Activated naive CD8-positive, alpha-beta T cell treated with anti-CD3 and anti-CD28 coated beads, Interleukin-2, amount 50 U/mL, for 24 hours (primary cell): ENCODE measurements around the gene PROM1.

Experiments used
- ATAC-seq: fragments of 150-1000 bp; cut with Tn5 transposase; one replicate; pipeline ENCODE4 v1.10.0; 2021
- DNase-seq: peaks from one replicate; pipeline ENCODE4 v3.0.0; 2021
- H3K27ac Mint-ChIP-seq: one replicate; pipeline ENCODE4 v1.8.0; 2021; ENCODE audit warnings: mild to moderate bottlenecking, mixed read lengths
- H3K27me3 Mint-ChIP-seq: one replicate; pipeline ENCODE4 v1.8.0; 2021; ENCODE audit warnings: mixed read lengths
- H3K36me3 Mint-ChIP-seq: one replicate; pipeline ENCODE4 v1.8.0; 2021; ENCODE audit warnings: low read depth, mixed read lengths
- H3K4me1 Mint-ChIP-seq: one replicate; pipeline ENCODE4 v1.8.0; 2021; ENCODE audit warnings: mixed read lengths
- H3K4me3 Mint-ChIP-seq: one replicate; pipeline ENCODE4 v1.8.0; 2021; ENCODE audit warnings: mild to moderate bottlenecking, moderate library complexity, mixed read lengths
- H3K9me3 Mint-ChIP-seq: one replicate; pipeline ENCODE4 v1.8.0; 2021; ENCODE audit warnings: mixed read lengths

The PROM1 gene

DNA sequence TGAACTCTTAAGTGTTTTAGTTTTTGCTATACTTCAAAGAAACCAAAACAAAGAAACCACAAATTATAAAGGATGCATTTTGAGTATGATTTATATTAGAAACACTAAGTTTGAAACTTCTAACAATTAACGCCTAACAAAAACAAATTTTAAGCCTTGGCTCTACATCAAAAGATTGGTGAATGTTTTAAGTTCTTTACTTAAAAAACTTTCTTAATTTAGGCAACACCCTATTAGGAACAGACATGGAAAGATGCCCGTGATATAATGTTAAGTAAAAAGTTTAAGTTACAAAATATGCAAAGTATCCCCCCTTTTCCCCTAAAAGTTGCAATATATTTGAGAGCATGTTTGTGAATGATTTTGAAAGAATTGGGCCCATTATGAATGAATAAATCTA lies 21.2 kb downstream of the PROM1 start:
- no peak for ATAC-seq
- Mint-ChIP-seq H3K4me3 (no peak overlapping the region), H3K4me1 (peaks cover 8% of the 10 kb centered on the region), H3K27ac (no peak overlapping the region), H3K36me3 (peaks cover 3% of the 10 kb centered on the region), H3K27me3 (peaks cover 12% of the 10 kb centered on the region), H3K9me3 (peaks cover 6% of the 10 kb centered on the region)
- no peak for DNase-seq

GRCh38 chr4:16056681-16057385 lies 27.0 kb downstream of the PROM1 start:
- Mint-ChIP-seq H3K4me3 (no peak overlapping the region), H3K27ac (no peak overlapping the region), H3K9me3 (no peaks in the 10 kb centered on the region), H3K4me1 (no peaks in the 10 kb centered on the region), H3K36me3 (no peaks in the 10 kb centered on the region), H3K27me3 (peaks cover 37% of the 10 kb centered on the region)
- DNase-seq = no peak
- no peak for ATAC-seq

- ATAC-seq = no peak
- Mint-ChIP-seq H3K4me1 (no peaks in the 10 kb centered on the region), H3K36me3 (no peaks in the 10 kb centered on the region), H3K27me3 (peaks cover 39% of the 10 kb centered on the region), H3K9me3 (no peaks in the 10 kb centered on the region), H3K4me3 (no peak overlapping the region), H3K27ac (no peak overlapping the region)
- DNase-seq = no peak
These were observed 27.9 kb downstream of the PROM1 start for GRCh38 chr4:16055873-16056272.

DNA sequence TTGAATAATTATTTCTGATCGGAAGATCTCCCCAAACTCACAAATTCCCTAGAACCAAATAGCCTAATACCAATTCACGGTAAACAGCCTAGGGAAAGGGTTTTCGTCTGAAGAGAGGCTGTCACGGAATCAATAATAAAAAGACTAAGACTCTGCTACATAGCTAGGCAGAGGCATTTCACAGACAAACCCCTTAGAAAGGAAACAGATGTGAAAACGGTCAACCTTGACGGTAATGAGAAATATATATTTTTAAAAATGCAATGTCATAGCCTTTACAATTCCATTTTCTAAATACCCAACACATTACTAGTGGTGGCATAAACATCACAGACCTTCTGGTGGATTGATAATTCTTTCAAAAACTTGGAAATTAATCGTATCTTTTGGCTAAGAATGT lies 28.4 kb downstream of the PROM1 start:
- no peaks in the 10 kb centered on the region for H3K9me3 Mint-ChIP-seq
- ATAC-seq (no peak), DNase-seq (no peak)
- H3K4me3 Mint-ChIP-seq = no peak overlapping the region
- H3K36me3 Mint-ChIP-seq = no peaks in the 10 kb centered on the region
- peaks cover 41% of the 10 kb centered on the region for H3K27me3 Mint-ChIP-seq
- no peaks in the 10 kb centered on the region for H3K4me1 Mint-ChIP-seq
- no peak overlapping the region for H3K27ac Mint-ChIP-seq

DNA sequence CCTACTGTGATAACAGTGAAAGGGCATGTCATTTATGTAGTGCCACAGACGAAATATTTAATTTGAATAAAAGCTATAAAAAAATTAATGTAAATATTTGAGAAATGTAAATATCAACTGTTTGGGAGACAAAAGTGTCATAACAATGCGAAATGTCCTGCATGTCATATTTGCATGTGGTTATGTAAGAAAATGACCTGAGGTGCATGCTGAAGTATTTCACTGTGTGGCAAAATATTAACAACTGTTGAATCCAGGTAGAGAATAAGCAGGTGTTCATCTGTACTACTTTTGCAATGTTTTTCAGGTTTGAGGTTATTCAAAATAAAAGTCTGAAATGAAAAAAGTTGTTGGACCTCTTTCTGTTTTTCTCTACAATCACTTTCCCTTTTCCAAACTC lies 30.9 kb downstream of the PROM1 start:
- H3K4me3 Mint-ChIP-seq = no peak overlapping the region
- H3K27ac Mint-ChIP-seq = no peak overlapping the region
- DNase-seq (no peak), ATAC-seq (no peak)
- no peaks in the 10 kb centered on the region for H3K9me3 Mint-ChIP-seq
- H3K27me3 Mint-ChIP-seq = peaks cover 39% of the 10 kb centered on the region
- no peaks in the 10 kb centered on the region for H3K4me1 Mint-ChIP-seq
- H3K36me3 Mint-ChIP-seq = no peaks in the 10 kb centered on the region

DNA sequence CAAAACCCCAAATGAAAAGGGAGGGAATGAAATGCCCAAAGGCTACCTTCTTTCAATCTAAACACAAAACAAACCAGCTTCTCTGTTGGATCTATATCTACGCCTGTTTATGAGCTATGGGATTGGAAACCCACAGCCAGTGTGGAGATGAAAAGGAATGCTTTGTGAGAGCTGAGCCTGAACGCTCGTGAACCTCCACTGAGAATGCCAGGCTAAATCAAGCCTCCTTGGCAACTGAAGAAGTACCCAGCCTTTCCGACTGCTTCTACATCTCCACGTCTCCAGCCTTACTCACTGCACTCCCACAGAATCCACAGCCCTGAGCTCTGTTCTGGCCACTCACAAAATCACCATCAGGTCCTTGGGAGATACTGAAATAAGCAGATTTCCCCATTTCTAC lies 31.8 kb downstream of the PROM1 start:
- H3K27me3 Mint-ChIP-seq = peaks cover 30% of the 10 kb centered on the region
- H3K4me3 Mint-ChIP-seq = no peak overlapping the region
- no peaks in the 10 kb centered on the region for H3K9me3 Mint-ChIP-seq
- H3K4me1 Mint-ChIP-seq = no peaks in the 10 kb centered on the region
- H3K36me3 Mint-ChIP-seq = no peaks in the 10 kb centered on the region
- no peak for ATAC-seq
- DNase-seq = no peak
- H3K27ac Mint-ChIP-seq = no peak overlapping the region

- ATAC-seq (no peak), DNase-seq (no peak)
- Mint-ChIP-seq H3K36me3 (no peaks in the 10 kb centered on the region), H3K27ac (no peak overlapping the region), H3K9me3 (no peaks in the 10 kb centered on the region), H3K4me1 (no peaks in the 10 kb centered on the region), H3K4me3 (no peak overlapping the region), H3K27me3 (peaks cover 23% of the 10 kb centered on the region)
These were observed 32.7 kb downstream of the PROM1 start for GRCh38 chr4:16051132-16051531.

- Mint-ChIP-seq H3K4me1 (no peaks in the 10 kb centered on the region), H3K9me3 (no peaks in the 10 kb centered on the region), H3K36me3 (no peaks in the 10 kb centered on the region), H3K27ac (no peak overlapping the region), H3K27me3 (peaks cover 18% of the 10 kb centered on the region), H3K4me3 (no peak overlapping the region)
- no peak for ATAC-seq
- no peak for DNase-seq
These were observed 33.2 kb downstream of the PROM1 start for GRCh38 chr4:16050669-16051068.

DNA sequence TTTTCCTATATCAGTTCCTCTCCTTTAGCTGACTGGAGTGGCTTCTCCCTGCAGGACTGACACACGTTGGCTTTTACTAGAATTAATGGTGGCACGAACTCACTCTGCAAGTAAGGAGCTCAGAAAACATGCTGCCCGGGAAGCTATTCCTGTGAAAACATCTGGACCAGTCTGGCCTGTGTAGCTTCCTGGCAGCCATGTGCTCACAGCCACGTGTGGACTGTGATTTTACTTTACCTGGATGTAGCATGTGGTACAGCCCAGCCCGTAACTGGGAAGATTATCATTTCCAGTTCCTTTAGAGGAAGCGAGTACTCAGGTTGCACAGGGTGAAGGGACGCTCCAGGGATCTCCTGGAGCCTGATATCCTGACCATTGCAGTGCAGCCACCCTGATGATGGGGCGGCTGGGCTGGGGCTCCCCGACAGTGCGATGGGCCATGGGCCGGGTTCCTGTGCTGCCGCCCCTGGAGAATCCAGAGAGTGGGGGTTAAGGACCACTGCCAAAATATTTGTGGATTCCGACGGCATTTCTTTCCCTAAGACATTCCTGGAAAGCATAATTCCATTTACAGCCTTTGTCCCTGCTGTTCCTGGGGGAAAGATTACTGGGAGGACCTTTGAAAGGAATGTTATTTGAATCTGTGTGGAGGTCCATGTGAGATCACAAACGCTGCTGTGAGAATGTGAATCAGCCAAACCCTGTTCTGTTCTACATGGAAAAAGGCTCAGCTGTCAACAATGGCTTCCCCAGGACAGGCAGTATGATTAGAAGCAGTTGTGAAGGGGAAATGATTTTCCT lies 35.0 kb downstream of the PROM1 start:
- Mint-ChIP-seq H3K27ac (no peak overlapping the region), H3K27me3 (peaks cover 4% of the 10 kb centered on the region), H3K9me3 (no peaks in the 10 kb centered on the region), H3K36me3 (no peaks in the 10 kb centered on the region), H3K4me1 (no peaks in the 10 kb centered on the region), H3K4me3 (no peak overlapping the region)
- DNase-seq = no peak
- ATAC-seq = no peak

- no peaks in the 10 kb centered on the region for H3K4me1 Mint-ChIP-seq
- no peaks in the 10 kb centered on the region for H3K9me3 Mint-ChIP-seq
- no peak for DNase-seq
- peaks cover under 1% of the 10 kb centered on the region for H3K27me3 Mint-ChIP-seq
- no peak for ATAC-seq
- H3K36me3 Mint-ChIP-seq = no peaks in the 10 kb centered on the region
- H3K4me3 Mint-ChIP-seq = no peak overlapping the region
- no peak overlapping the region for H3K27ac Mint-ChIP-seq
These were observed 38.1 kb downstream of the PROM1 start for GRCh38 chr4:16045687-16046086.

- Mint-ChIP-seq H3K4me3 (no peak overlapping the region), H3K9me3 (no peaks in the 10 kb centered on the region), H3K27me3 (no peaks in the 10 kb centered on the region), H3K36me3 (no peaks in the 10 kb centered on the region), H3K4me1 (no peaks in the 10 kb centered on the region), H3K27ac (no peak overlapping the region)
- DNase-seq (no peak), ATAC-seq (no peak)
These were observed 40.0 kb downstream of the PROM1 start for GRCh38 chr4:16043642-16044498.

DNA sequence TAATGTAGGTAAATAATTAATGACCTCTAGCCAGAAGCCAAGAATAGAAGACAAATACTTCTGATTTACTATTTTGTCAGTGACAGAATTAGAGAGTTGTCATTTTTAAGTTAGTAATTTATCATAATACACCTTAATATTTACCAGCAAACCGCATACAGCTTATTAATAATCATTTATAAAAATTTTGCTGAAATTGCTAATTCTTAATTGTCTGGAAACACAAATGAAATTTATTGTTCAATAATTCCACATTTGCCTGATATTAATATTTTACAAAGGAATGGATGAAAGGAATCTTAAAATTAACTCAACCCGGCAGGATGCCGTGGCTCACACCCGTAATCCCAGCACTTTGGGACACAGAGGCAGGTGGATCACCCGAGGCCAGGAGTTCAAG lies 44.7 kb downstream of the PROM1 start:
- no peak overlapping the region for H3K27ac Mint-ChIP-seq
- H3K4me3 Mint-ChIP-seq = no peak overlapping the region
- ATAC-seq (no peak), DNase-seq (no peak)
- no peaks in the 10 kb centered on the region for H3K27me3 Mint-ChIP-seq
- H3K4me1 Mint-ChIP-seq = no peaks in the 10 kb centered on the region
- no peaks in the 10 kb centered on the region for H3K9me3 Mint-ChIP-seq
- H3K36me3 Mint-ChIP-seq = no peaks in the 10 kb centered on the region

DNA sequence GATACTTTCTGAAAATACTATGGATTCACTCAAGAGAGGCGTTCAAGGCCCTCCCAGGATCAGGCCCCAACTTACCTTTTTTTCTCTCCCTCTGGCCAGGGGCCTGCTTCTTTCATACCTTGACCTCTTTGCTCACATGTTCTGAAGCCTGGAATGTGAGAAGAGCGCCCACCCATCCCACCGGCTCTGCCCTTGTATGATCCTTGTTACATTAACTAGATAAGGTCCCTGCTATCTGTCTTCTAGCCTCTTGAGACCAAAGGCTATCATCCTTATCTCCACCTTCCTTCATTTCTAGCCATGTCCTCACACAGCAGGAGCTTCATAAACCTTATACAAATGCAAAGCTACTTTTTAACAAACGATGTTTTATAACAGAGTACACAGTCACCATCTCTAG lies 45.9 kb downstream of the PROM1 start:
- ATAC-seq (no peak), DNase-seq (no peak)
- Mint-ChIP-seq H3K27ac (no peak overlapping the region), H3K4me1 (no peaks in the 10 kb centered on the region), H3K9me3 (no peaks in the 10 kb centered on the region), H3K4me3 (no peak overlapping the region), H3K27me3 (no peaks in the 10 kb centered on the region), H3K36me3 (no peaks in the 10 kb centered on the region)

DNA sequence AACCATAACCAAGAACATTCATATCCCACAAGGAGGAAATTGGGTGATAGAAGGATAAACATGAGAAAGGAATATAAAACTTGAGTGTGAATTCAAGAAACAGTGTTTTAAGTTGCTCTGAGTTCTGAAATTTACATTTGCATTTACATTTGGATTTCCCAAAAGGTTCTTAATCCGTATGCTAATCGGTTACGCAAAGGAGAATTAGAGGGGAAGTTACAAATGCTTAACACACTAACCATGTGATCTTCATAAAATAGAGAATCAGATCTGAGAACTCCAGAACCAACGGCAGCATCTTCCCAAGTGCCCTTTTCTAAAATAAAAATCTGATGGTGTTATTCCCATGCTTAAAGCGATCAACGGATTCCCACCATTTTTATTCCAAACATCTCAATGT lies 48.0 kb downstream of the PROM1 start:
- no peak for DNase-seq
- H3K27ac Mint-ChIP-seq = no peak overlapping the region
- H3K36me3 Mint-ChIP-seq = no peaks in the 10 kb centered on the region
- H3K4me3 Mint-ChIP-seq = no peak overlapping the region
- H3K4me1 Mint-ChIP-seq = no peaks in the 10 kb centered on the region
- no peak for ATAC-seq
- H3K27me3 Mint-ChIP-seq = no peaks in the 10 kb centered on the region
- no peaks in the 10 kb centered on the region for H3K9me3 Mint-ChIP-seq
